SHP77 treated with DMSO at 0.1 percent for 48 hours (cell line): ENCODE data around the gene CCDC80.

Source experiments
- DNase-seq: peaks from one replicate; lab custom pipeline; 2025; lab: John Stamatoyannopoulos, UW

Gene CCDC80

DNA sequence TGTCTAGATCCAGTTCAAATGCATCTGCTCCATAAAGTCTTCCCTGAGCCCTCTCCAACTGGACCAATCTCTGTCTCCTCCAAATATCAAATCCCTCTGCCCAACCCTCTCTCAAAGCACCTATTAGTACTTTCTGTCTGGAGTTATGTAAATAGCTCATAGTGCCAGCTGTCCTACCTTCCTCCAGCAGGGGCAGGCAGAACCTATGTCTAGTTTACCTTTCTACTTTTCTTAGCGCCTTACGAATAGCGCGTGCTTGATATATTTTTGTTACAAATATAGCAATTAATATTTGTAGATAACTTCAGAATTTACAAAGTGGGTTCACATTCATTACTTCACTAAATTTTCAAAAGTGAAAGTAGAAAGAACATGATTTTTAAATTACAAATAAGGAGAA is 14.0 kb upstream of the CCDC80 start:
- no peak for DNase-seq

DNA sequence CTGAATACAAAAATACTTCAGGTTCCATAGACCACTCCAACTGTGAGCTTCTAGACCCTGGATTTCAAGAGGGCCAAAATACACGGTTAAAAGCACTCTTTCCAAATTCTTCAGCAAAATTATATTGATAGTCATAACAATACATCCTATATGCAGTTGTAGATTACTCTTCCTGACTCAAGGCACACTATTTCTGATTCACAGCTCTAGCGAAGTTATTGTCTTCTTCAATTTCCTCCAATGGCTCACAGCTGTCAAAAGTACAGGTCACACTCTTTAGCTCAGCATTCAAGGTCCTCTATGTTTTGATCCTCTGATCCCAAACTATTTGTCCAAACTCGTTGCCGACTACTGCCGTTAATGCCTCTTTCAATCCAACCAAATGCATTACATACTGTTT is 13.5 kb upstream of the CCDC80 start:
- no peak for DNase-seq

DNA sequence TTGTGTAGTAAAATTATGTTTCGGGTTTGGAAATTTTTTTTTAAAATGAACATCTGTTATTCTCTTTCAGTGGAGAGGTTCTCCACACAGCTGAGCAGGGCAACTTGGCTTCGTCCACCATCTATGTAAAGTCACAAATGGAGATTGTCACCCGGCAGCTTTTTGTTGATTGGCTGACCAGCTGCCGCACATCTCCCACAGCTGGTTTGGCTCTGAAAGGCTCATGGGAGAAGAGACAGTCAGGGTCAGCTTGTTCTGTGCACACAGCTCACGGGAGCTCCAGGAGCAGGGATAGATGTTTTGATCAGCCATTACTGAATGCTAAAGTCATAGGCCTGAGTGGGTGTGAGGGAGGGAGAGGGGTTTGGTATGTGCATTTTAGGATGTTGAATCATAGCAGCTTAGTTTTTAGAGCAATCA is 12.9 kb upstream of the CCDC80 start:
- DNase-seq = no peak

DNA sequence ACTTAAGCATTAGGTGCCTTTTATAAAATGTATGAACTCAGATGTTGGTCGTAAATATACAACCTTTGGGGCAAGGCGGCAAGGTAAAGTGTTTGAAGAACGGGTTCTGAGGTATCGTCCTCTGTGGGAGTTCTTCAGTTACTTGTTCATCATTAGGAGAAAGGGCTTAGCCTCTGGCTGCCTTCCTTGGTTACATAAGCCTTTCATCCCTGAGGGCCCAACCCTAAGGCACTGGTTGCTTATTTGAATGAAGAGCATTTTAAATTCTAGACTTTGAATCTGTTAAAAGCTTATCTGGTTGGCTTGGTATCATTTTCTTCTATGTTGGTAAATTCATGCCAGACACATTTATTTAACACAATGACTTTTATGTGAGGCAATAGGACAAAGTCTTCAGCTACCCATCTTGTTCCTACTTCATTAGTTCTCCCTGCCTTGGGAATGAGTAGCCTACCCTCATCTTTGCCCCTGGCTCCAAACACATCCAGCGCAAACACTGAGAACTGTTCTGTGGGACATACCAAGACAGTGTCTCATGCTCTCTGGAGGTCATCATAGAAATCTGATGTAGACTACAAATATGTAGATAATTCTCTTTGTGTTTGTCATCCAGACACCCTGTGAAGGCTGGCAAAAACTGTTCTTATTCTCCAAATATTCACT is 12.4 kb upstream of the CCDC80 start:
- DNase-seq = no peak

DNA sequence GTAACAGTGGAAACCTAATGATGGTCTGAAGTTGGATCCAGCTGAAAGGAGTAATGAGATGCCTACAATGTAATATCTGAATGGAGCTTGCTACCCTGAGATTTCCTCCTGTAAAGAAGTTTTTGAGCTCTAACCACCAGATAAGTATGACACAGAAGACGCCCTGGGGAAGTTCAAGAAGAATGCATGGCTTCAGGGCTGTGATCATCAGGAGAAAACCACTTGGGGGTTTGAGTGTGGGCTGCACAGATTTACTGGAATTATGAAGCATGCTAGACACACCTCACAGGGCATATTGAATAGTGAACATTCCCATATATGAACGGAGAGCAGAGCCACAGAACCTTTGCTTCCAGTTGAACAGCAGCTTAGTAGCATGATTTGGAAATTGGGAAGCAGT is 10.6 kb upstream of the CCDC80 start:
- no peak for DNase-seq

DNA sequence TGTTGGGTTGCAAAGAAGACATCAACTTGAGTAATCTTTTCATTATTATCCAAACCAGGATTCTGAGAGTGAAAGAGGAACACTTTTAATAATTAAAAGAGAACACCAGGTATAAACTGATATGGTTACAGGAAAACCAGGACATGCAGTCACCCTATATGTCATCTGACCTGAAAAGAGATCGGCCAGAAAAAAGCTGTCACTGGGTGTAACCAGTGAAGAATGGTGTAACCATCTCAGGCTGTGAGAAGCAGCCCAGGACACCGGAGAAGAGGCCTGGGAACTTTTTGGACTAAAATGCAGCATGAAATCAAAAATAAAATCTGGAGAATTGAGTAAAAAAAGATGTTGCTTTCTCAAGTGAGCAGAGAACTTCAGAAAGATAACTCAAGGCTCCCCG is 10.1 kb upstream of the CCDC80 start:
- no peak for DNase-seq

DNA sequence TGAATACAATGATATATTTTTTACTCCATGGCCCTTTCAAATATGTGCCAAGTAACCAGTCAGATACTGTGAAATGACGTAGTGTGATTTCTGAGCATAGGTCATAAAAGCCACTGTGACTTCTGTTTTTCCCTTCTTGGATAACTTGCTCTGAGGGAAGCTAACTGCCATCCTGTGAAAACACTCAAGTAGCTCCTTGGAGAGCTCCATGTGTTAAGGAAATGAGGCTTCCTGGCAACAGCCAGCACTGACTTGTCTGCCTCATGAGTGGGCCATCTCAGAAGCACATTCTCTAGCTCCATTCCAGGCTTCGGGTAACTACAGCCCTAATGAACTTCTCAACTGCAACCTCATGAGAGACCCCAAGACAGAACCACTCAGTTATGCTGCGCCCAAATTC is 9.5 kb upstream of the CCDC80 start:
- no peak for DNase-seq

DNA sequence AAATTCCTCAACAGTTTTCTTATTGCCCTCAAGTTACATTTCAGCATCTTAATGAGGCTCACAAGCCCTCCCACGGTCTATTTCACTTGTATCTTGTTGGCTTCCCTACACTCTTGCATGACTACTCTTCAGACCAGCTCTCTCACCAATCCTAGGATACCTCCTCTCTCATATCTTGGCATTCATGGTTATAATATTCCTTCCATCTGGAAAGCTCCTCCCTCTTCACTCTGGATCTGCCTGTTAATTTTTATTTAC is 8.5 kb upstream of the CCDC80 start:
- DNase-seq = no peak

DNA sequence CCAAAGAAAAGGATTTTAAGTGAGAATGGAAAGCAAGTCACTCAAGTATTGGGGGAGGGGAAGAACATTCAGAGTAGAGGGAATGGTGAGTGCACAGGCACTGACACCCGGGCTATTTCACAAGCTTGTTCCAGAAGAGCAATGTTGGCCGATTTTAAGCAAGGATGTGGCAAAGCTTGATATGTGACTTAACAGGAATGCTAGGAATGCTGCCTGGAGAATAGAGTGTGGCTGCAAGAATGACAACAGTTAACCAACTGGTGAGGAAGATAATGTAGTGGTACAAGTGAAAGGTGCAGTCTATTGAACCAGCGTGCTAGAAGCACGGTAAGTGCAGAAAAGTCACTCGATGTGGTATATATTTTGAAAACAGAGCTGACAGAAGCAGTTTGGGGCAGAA is 6.2 kb upstream of the CCDC80 start:
- no peak for DNase-seq

DNA sequence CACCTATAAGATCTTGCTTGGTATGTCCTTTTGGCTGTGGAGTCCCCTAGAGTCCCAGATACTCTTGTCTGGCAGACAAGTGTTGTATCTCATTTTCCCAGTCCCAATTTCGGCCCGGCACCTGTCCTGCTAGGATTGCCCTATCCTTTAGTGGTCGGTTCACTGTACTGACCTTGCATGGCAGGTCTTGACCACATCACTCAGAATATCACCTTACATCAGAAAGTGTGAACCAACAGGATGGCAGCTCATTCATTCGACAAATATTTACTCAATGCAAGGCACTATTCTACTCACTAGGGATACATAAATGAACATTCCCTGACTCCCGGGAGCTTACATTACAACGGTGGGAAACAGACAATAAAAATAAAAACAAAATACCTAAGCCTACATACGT is 5.7 kb upstream of the CCDC80 start:
- no peak for DNase-seq

DNA sequence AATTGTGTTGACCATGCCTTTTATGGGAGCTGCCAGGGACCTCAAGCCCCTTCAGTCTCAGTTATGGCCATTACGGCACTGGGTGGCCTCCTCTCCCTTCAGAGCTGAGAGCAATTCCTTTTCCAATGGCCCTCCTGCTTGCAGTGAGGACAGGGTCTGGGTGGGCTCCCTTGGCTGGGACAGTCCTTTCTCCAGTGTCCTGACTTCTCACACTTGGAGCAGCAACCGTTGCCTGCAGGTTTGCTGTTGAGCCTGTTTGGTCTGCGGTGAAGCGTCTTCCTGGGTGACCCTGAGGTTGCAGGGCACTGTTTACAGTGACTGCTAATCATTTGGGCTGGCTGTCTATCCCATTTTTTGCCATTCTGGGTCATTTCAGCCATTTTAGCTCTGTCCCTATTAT is 3.5 kb upstream of the CCDC80 start:
- no peak for DNase-seq

DNA sequence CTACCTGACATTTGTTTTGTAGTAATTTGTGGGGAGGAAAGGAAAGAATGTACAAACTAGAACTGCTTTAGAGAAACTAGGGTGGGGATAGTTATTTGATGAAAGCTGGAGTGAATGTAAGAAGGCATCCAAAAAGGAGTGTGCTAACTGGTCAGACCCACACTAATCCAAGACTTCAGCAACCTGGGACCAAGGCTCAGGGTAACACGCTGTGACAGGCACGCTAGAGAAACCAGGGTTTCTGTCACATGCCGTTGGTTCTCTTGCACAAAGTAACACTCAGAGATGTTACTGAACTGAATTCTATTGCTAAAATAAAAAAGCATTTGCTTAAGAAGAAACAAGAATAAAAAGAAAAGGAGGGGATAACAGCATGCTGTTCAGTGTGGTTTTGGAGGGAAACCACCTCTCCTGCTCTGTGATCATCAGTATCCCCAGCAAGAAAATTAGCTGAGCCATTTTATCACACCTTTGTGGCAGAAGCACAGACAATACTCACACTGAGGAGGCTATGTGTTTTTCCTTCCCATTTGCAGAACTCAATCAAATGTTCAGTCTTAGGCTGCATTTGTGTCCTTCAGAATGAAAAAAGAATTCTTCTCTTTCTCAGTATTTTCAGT is 2.8 kb upstream of the CCDC80 start:
- no peak for DNase-seq

DNA sequence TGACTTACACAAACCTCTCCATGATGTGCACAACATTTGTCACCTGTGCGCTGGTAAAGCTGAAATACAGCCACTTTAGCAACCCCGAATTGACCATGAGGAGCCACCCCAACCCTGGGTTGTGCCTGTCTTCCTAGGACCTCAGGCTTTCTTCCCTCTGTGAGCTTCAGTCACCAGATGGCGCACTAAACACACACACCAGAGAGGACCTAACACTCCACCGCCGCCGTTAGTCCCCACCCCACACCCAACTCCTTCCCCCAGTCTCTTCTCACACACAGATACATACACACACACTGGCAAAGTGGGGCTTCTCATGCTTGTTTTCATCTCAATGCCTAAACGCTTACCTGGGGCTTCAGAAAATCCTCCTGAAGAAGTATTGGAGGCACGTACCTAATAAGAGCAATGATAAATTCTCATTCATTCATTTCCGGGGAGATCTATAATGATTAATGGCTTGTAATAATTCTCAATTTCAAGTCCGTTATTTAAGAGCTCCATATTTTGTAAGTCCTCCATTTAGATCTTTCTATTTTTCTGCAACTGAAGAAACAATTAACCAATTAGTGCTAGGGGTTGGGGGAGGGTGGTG is 2.1 kb upstream of the CCDC80 start:
- DNase-seq = peak; percentile 82

DNA sequence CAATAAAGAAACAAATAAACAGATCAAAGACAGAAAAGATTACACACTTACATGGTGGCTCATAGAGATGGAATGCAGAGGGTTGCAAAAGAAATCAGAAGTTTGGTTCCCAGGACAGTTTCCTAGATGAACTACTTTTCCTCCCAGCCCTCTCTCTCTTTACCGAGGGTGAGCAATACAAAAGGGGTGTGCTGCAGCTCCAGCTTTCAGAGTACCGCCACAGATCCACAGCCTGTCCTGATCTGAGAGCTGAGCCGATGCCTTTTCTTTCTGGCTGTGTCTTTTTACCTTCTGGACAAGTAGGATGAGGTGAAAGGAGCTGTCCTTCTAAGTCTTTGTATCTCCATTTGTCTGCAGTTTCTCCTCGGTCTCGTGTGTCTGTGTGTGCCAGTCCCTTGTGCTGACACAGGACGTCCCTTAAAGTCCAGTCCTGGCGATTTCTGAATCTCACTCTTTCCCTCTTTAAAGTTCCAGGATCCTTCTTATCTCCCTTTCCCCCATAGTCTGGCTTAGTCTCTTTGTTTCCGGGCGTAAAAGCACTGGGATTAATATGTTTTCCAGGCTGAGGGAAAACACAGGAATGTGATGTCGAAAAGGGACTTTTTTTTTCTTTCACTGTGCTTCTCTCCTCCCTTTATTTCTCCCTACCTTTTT is 540 bp downstream of the CCDC80 start:
- no peak for DNase-seq

DNA sequence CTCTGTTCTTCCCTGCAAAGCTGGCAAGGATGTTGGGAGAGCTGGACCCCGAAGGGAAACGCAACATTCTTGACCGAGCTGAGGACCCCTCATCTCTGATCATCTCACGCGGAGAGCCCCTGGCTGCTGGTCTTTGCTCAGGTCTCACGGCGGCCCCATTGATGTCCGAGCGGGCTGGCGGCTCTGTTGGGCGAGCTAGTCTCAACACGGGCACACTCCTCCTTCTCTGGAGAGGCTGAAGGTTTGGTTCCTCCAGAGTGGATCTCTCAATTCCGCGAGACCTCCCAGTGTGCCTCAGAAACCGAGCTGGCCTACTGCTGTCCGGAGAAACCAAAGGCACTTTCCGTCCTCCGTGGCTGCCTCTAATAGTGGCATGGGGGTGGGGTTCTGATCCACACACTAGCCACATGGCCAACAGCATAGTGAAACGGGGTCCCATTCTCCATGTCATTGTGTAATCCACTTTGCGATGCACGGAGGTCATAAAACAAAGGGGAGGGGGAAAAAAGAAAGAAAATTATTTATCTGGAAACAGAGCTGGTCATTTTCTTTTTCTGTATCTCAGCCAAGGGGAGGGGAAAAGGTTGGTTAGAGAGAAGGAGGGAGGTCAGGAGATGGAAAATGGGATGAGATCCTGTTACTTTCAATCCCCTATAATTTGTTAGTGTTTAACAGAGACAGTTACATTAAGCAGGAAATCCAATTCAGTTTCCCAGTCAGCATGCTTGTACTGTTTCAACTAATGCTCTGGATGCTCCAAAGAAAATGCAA is 1.3 kb downstream of the CCDC80 start:
- DNase-seq = no peak

DNA sequence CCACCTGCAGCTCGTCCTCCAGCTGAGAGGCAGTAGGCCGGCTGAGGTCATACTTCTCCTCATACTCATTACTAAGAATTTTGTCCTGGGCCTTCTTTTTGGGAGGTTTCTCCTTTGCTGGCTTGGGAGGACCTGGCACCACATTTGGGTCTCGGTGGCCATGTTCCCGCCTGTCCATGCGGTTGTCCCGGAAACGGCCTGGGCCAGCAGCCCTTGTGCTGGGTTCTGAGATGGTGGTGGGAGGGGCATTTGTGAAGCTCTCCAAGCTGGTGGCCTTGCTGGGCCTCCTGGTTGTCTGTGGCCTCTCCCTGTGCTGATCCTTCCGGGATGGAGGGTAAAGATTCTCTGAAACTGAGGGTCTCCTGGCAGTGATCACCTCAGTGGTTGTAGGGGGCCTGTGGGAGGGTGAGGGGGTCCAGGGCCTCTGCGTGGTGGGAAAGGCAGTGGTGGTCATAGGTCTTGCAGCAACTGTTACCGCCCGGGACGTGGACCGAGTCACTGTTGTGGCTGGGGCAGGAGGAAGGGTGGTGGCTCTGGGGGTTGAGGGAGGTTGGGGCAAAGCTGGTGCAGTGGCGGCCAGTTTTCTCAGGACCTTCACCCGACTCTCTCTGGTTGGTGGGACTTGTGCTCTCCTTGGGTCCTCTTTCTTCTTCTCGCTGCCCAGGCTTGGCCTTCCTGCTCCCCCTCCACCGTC is 2.5 kb downstream of the CCDC80 start:
- DNase-seq = no peak

DNA sequence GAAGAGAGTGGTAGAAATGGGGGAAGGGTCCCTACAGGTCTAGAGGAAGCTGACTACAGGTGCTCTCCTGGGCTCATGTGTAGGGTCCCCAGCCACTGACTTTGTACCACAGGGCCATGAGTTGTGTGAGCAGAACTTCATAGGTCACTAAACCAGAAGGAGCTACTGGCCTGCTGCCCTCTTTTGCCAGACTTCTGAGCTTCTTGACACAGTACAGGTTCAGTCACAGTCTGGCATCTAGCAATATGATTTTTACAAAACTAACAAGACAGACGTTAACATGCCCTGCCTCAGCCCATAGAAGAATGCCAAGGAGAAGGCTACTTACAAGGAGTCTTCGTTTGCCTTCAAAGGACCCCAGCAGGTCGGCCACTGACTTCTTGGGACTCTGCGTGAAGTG is 3.2 kb downstream of the CCDC80 start:
- no peak for DNase-seq

DNA sequence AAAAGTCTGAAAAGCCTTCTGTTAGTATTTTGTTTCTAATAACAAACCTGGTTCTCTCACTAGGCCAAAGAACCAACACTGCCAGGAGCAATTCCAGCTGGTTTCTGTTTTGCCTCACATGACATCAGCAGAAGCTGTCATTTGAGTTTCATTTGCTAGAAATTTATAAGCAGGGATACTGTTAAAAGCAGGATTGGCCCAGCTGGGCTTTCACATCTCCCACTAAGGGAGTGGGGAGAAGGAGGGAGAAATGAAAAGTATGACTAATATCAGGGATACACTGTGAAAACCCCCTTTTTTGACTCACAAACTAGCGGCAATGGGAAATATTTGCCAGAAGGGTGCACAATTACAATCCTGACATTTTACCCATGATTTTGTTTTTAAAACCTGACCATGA is 5.3 kb downstream of the CCDC80 start:
- DNase-seq = no peak

DNA sequence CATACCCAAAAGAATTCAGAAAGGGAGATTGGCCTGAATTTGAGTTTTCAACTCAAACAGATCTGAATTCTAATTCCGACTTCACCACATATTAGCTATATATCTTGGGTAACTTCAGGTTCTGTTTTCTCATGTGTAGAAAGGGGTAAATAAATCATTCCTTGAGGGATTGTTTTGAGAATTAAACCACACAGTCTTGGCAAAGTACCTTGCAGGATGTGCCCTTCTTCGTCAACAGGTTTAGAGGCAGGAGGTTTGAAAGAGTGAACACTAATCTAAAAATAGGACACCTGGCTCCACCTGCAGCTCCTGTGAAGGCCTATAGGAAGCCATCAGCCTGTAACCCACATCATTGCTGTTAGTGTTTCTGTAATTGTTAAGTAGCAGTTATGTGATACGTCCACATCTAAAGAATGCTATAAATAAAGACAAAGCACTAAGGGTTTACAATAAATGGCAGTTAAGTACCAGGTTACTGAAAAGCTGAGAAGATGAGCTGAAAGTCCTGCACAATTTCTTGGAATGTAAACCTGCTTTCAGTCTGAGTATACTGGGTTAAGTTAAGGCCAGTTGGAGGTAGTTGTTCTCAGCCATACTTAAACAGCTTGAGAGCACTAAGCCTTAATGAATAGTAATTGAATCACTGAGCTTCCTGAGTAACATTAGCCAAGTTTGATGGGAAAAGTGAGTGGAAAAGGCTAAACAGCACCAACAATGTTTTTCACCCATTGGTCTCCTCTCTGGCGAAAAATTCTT is 6.0 kb downstream of the CCDC80 start:
- peak; percentile 19 for DNase-seq

DNA sequence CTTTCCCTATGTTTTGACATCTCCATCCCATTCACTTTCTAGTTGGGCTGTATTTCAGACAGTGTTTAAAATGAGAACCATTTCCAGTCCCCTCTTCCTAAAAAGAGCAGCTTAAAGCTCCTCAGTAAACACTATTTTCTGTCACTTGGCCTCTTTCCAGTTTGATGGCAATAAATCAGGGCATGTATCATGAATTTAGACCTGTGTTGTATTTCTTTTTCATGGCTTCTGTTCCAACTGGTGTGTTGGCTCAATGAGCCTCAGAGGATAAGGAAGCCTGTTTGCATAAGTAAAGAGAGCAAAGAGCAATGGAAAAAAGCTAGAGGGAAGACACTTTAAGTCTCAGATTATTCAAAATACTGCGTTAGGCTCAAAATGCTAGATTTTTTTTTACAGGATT is 7.2 kb downstream of the CCDC80 start:
- peak; percentile 38 for DNase-seq

DNA sequence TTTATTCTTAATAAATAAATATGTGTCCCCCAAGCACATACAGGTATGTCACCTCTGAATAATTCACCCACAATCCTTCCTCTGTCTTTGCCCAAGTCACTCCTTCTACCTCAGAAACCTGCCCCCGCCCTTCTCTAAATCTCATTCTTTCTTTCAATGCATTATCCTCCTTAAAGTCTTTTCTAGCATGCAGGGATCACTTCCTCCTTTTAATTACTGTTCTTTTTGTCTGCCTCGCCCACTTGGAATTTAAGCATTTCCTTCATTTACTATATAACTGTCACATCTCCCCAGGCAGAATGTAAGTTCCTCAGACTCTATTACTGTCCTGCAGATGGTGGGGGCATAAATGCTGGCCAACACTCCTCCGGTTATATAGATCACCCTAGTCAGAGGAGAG is 7.8 kb downstream of the CCDC80 start:
- no peak for DNase-seq

DNA sequence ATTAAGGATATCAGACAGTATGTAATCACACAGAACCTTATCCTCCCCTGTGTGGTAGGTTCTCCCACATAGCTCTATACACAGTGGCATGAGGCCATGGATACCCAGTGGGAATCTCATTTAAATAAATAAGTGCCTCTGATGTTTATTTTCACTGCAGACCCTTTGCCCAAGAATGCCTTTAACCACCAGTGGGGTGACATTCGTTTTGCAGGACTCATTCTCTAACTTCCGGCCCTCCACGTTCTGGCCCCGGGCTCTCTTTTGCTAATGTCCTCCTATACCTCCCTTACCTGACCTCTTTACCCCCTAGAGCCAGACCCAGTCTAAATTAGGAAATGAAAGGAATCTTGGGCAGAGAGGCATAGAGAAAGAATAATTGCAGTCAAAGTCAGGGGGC is 8.3 kb downstream of the CCDC80 start:
- peak; percentile 36 for DNase-seq
